ENCODE measurements around the gene TBX6.
A peak's percentile ranks its signal among the peaks of the same experiment; 100 is the strongest.
"Not testable (repeated sequence)": the region's sequence is repeated elsewhere in the genome, so short reads cannot be mapped to it uniquely, and the experiment has no call there.

The TBX6 gene

DNA sequence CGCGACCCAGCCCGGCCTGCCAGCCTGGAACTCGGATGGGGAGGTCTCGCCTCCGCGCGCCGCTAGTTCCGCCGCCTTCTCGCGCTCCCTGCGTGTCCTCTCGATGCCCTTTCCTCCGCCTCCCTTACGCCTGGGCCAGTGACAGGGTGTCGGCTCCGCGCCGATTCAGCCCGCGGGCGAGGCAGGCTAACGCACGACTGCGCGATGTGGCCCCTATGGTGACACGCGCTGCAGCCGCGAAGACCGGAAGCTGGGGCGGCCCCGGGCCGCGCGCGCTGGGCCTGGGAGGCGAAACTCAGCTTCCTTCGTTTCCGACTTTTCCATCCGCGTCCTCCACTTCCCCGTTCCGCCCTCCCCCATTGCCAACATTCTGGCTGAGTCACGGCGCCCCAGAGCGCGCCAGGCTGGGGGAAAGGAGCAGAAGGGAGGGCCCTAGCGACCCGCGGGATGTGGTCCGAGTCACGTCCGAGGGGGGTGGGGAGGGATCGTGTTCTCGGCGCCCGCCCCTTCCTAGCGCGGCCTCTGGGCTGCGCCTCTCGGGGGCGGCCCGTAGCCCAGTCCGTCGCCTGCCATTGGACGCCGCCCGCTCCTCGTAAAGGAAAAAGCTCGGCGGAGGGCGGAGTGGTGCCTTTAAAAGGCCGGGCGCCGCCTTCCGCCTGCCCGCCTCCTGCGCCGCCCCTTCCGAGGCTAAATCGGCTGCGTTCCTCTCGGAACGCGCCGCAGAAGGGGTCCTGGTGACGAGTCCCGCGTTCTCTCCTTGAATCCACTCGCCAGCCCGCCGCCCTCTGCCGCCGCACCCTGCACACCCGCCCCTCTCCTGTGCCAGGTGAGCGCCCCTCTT is 26.4 kb downstream of the TBX6 start, which contains the start of gene ALDOA:
TSS of gene ALDOA (plus strand) at position 659 of the 841 bp plus-strand sequence. CDS start 1,138 bp downstream, outside the sequence.
- peak; percentile 65 for DNase-seq

DNA sequence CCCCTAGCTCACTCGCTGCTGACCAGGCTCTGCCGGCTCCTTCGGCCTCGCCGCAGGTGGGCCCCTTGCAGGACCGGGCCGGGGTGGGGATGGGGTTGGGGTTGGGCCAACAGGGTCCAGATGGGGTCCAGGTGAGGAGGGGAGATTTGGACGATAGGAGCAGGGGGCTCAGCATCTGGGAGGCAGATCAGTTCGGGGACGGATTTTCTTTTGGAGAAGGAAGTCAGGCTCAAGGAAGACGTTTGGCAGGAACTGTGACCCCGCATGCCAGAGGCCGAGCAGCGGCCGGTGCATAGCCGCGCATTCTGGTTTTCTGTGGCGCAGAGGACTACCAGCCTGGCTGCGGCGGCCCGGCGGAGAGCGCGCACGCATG is 27.0 kb downstream of the TBX6 start:
- no peak for DNase-seq

DNA sequence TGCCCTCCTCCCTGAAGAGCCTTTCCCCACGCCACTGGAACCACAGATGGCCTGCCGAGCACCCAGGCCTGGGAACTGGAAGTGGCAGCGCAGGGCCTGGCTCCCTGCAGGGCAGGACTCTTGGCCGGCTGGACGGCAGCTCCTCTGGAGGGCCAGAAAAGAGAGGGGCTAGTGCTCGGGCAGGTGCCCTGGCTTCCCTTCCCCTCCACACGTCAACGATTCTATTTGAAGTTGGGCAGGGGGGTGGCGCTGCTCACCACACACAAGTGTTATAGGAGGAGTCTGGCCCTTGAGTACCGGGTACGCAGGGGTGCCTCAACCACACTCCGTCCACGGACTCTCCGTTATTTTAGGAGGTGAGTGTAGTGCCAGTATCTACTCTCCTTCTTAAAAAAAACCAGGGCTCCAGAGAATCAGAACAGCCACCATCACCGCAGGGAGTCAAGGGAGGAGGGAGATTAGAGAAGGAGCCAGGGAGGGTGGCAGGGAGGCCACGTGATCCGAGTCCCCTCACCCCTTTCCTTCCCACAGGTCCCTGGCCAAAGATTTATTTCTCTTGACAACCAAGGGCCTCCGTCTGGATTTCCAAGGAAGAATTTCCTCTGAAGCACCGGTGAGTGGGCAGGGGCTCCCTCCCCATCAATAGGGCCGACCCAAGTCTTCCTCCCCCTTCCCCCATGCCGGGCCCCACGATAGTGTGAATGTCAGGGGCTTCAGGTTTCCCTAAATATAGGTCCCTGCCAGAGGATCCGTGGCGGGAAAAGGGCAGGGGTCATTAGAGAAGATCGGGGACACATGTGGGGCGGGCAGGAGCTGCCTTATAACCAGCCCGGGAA is 27.6 kb downstream of the TBX6 start:
- DNase-seq = no peak

- no peak for DNase-seq
Observed at GRCh38 chr16:30063278-30063892, 28.3 kb downstream of the TBX6 start.

DNA sequence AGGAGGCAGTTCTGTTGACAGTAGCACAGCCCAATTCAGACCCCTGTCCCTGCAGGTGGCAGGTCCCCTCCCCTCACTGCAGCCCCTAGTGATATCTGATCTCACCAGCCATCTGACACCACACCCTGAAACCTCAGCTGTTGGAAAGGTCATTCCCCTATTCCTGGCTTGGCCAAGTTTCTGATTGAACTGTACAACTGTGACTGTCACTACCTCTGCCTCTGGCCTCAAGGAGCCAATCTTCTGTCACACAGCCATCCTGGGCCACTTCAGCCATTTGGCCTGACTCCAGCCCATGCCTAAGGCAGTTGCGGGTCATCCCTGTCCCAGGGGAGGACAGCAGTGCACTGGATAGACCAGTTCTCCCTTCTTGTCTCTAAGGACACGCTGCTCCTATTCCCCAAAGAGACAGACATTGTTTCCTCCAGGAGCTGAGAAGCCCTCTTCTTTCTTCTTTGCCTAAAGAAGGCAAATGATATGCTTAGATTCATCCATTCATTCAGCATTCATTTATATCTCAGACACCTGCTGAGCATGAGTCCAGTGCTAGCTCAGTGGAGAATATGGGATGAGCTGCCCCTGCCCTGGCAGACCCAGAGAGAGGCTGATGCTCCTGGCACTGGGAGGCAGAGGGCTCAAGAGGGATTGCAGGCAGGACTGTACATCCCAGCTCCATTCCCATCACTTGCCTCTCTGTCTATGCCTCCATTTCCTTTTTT is 30.7 kb downstream of the TBX6 start:
- DNase-seq = no peak

DNA sequence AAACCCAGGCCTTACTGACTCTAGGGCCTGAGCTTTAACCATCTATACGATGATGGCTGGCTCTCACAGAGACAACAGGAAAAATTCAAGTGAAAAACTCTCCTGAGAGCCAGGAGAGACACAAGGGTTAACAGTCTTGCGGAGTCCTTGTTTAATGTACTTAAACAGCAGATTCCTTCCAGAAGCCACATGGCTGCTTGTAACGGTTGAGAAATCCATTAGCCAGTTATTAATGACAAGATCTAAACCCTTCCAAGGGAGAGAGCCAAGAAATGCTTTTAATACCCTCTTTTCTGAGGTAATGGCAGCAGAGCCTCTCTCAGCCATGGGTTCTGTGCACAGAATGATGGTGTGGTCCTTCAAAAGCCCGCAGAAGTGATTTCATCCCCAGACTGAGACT is 31.4 kb downstream of the TBX6 start:
- DNase-seq = no peak

GRCh38 chr16:30054959-30055553 is 36.7 kb downstream of the TBX6 start:
- DNase-seq = peak; percentile 53

- no peak for DNase-seq
Observed at GRCh38 chr16:30054451-30054850, 37.3 kb downstream of the TBX6 start.

GRCh38 chr16:30053376-30054015 is 38.2 kb downstream of the TBX6 start:
- no peak for DNase-seq

GRCh38 chr16:30052671-30053372 is 38.9 kb downstream of the TBX6 start:
- peak; percentile 69 for DNase-seq

GRCh38 chr16:30051518-30051917 is 40.2 kb downstream of the TBX6 start:
- no peak for DNase-seq

- DNase-seq = no peak
Observed at GRCh38 chr16:30049871-30050270, 41.9 kb downstream of the TBX6 start.

- no peak for DNase-seq
Observed at GRCh38 chr16:30046588-30046987, 45.1 kb downstream of the TBX6 start.

DNA sequence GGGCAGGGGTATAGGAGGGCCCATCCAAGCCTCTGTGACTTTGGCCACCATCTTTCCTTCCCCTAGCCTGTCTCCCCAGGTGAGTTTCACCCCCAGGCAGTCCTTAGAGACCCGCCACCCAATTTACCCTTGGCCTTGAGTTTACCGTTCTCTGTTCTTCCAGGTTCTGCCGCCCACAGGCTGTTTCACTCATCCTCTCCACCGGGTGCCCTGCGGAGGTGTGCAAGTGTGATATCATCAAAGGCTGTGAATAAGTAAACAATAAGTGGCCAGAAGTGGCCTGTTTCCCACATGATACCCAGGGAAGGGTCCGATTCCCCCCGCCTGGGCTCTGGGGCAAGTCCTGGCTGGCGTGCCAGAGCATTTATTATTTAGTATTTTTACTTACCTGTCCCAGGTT is 45.5 kb downstream of the TBX6 start:
- no peak for DNase-seq

GRCh38 chr16:30041841-30042240 is 49.9 kb downstream of the TBX6 start:
- DNase-seq = no peak

DNA sequence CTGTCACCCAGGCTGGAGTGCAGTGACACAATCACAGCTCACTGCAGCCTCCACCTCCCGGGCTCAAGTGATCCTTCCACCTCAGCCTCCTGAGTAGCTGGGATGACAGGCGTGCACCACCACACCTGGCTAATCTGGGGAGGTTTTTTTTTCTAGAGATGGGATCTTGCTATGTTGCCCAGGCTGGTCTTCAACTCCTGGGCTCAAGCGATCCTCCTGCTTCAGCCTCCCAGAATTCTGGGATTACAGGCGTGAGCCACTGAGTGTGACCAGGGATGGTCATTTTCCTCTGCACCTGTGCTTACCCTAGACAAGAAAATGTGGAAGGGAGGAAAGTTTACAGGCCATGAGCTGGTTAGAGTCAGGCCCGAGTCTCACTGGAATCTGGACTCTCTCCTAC is 51.0 kb downstream of the TBX6 start:
- DNase-seq = not testable (repeated sequence)

- no peak for DNase-seq
Observed at GRCh38 chr16:30040221-30040620, 51.5 kb downstream of the TBX6 start.

Data from 8988T (cell line).